Subcutaneous adipose tissue (tissue), 4 donors: ENCODE data around the gene LSMEM2. TPM values are rescaled to one million over a fixed set of nuclear protein-coding genes. Genes with fewer than 3 reads are reported as not detected.

Source experiments
- total RNA-seq, 4 donors: library from RNA; depleted of rRNA; stranded (reverse); fragments of >200 nt; gene quantifications; one replicate each; pipeline ENCODE4 v1.1.0, GENCODE V29; 2016
- TF ChIP-seq, protein P1 (sequence below): fragments of 450-650 bp; IDR thresholded peaks from one replicate; pipeline ENCODE4 v1.5.1; 2016; ENCODE audit warnings: low read depth, mild to moderate bottlenecking, control low read depth, antibody characterized with exemption, moderate library complexity

Gene LSMEM2
- total RNA-seq, 4 donors from 2014 or later, result not detected

- TF ChIP-seq, protein P1, sequence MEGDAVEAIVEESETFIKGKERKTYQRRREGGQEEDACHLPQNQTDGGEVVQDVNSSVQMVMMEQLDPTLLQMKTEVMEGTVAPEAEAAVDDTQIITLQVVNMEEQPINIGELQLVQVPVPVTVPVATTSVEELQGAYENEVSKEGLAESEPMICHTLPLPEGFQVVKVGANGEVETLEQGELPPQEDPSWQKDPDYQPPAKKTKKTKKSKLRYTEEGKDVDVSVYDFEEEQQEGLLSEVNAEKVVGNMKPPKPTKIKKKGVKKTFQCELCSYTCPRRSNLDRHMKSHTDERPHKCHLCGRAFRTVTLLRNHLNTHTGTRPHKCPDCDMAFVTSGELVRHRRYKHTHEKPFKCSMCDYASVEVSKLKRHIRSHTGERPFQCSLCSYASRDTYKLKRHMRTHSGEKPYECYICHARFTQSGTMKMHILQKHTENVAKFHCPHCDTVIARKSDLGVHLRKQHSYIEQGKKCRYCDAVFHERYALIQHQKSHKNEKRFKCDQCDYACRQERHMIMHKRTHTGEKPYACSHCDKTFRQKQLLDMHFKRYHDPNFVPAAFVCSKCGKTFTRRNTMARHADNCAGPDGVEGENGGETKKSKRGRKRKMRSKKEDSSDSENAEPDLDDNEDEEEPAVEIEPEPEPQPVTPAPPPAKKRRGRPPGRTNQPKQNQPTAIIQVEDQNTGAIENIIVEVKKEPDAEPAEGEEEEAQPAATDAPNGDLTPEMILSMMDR, result no peak
Measured at GRCh38 chr3:50246517-50246954, 32.4 kb upstream of the LSMEM2 start.

DNA sequence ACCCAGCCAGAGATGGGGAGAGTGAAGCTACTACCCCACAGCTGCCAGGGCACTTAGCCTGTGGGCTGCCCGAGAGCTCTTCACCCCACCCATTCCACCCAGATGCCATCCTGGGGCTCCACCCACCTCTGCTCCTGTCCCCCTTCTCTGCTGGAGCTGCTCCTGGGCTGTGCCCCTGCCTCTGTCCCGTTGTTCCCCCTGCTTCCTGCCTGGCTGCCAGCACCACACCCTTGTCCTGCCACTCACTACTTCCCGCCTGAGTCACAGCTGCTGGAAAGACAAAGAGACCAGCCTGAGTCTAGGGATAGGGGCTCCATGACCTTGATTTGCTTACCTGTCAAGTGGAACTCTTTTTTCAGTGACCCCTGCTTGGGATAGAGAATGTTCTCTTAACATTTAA, 30.5 kb upstream of the LSMEM2 start:
- TF ChIP-seq, protein P1, result no peak

DNA sequence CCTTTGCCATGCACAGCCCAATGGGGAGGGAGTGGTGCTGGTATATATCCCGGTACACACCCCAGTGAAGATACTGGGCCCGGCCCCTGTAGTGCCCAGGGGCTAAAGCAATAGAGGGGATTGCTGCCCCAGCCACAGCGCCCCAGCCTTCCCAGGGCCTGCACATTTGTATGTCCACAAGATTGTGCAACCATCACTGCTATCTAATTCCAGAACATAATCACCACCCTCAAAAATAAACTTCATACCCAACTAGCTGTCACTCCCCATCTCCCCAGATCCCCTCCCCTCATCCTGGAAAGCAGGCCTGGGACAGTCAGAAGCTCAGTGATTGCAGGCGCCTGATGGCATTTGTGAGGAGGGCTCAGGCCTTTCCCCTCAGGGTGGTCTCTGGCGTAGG, 29.4 kb upstream of the LSMEM2 start:
- TF ChIP-seq, protein P1, result no peak

DNA sequence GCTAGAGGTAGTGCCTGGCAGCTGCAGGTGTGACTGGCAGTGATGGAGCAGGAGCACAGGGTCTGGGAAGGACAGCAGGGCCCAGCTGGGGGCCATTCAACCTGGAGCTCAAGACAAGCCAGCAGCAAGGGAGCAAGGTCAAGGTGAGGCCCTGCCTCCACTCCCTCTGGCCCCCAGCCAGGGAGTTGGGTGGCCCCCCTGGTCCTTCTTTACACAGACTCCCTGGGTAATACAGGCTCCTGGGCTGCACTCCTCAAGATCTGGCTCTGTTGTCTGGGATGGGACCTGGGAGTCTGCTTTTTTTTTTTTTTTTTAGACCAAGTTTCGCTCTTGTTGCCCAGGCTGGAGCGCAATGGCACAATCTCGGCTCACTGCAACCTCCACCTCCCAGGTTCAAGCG, 28.4 kb upstream of the LSMEM2 start:
- TF ChIP-seq, protein P1, result no peak

- TF ChIP-seq, protein P1, result no peak
Measured at GRCh38 chr3:50251220-50251619, 27.7 kb upstream of the LSMEM2 start.

GRCh38 chr3:50254577-50255250, 24.2 kb upstream of the LSMEM2 start:
- TF ChIP-seq, protein P1, result no peak

- TF ChIP-seq, protein P1, result no peak
Measured at GRCh38 chr3:50255251-50255615, 23.7 kb upstream of the LSMEM2 start.
